Psoas muscle (tissue), 8 donors: Measurements from ENCODE around the gene SLC7A14. TPM values are rescaled to one million over a fixed set of nuclear protein-coding genes. Genes with fewer than 3 reads are reported as not detected.
A peak's percentile ranks its signal among the peaks of the same experiment; 100 is the strongest.

Experiments used
- ATAC-seq, 4 donors: fragments of 200-7000 bp; cut with Tn5 transposase; one replicate each; pipeline ENCODE4 v1.9.1; 2020; ENCODE audit warnings: moderate library complexity in 3 of 4, mild to moderate bottlenecking in 2 of 4
- DNase-seq, 2 donors: peaks; one replicate each; pipeline ENCODE4 v3.0.0-alpha.2; 2020
- H3K27ac ChIP-seq: fragments of 200-600 bp; one replicate; pipeline ENCODE4 v1.8.0; 2022
- H3K27me3 ChIP-seq, 3 donors: fragments of 200-600 bp in 1 of 3; one replicate each; pipeline versions ENCODE4 v1.6.1 to v1.8.0; 2013 to 2022; ENCODE audit warnings: low read length in 2 of 3, mild to moderate bottlenecking in 2 of 3, moderate library complexity in 1 of 3; ENCODE audit not compliant: insufficient read depth in 3 of 3
- H3K36me3 ChIP-seq, 2 donors: fragments of 200-600 bp in 1 of 2; one replicate each; pipeline versions ENCODE4 v1.6.1 to v1.8.0; 2013 to 2022; ENCODE audit warnings: low read depth in 1 of 2, mild to moderate bottlenecking in 1 of 2, moderate library complexity in 1 of 2; ENCODE audit not compliant: insufficient read depth in 1 of 2
- H3K4me1 ChIP-seq: fragments of 200-600 bp; one replicate; pipeline ENCODE4 v1.8.0; 2022
- H3K4me3 ChIP-seq: fragments of 200-600 bp; one replicate; pipeline ENCODE4 v1.8.0; 2022; ENCODE audit warnings: mild to moderate bottlenecking
- H3K9me3 ChIP-seq: fragments of 200-600 bp; one replicate; pipeline ENCODE4 v1.8.0; 2022
- WGBS, 3 donors: extraction: QIAGEN DNeasy Blood & Tissue Kit; methylation state at CpG; one replicate each; pipeline versions ENCODE4 v1.1.6 to v1.1.7; 2013; 5-methylcytosine and 5-hydroxymethylcytosine counted together
- intact Hi-C, 2 donors: fragments of 100-400 bp; cut with DNase I; formaldehyde crosslinking; loops; one replicate each; pipeline versions ENCODE4 v1.11.0 to v1.14.2; 2022
- polyA plus RNA-seq, 3 donors: library from polyadenylated mRNA; stranded (reverse); fragments of 200-250 nt; gene quantifications; one replicate each; pipeline ENCODE4 v1.2.3, GENCODE V29; 2013
- total RNA-seq, 4 donors: library from RNA; stranded (reverse); fragmentation: NEBNext Ultra II Directional in 2 of 4; extraction: Animal tissue kit (Norgen Biotek cat#: 25700) in 2 of 4; gene quantifications; one replicate each; pipeline versions ENCODE4 v1.2.1 to v1.2.4, GENCODE V29; 2021 to 2023
- TF ChIP-seq, protein P1 (sequence below): fragments of 200-600 bp; IDR thresholded peaks from one replicate; pipeline ENCODE4 v1.8.0; 2022; ENCODE audit warnings: antibody characterized with exemption
- donor health status: healthy with polysubstance abuse.
- donor health status: DM: no; HTN: no; CAD: no; lungs with moderate emphysema.
- donor health status: Bipolar disorder and iron deficiency.
- donor health status: healthy.
- donor health status: DM: yes; HTN: yes; CAD: no.
- donor health status: DM: no; HTN: no; CAD: no.
- donor health status: DM: no; HTN: no; CAD: no.
- donor health status: DM: yes; HTN: yes; CAD: no.

The SLC7A14 gene
- total and polyA plus RNA-seq, 7 donors: under 0.01 to 0.04 (median 0.01) TPM; not detected in 4

DNA sequence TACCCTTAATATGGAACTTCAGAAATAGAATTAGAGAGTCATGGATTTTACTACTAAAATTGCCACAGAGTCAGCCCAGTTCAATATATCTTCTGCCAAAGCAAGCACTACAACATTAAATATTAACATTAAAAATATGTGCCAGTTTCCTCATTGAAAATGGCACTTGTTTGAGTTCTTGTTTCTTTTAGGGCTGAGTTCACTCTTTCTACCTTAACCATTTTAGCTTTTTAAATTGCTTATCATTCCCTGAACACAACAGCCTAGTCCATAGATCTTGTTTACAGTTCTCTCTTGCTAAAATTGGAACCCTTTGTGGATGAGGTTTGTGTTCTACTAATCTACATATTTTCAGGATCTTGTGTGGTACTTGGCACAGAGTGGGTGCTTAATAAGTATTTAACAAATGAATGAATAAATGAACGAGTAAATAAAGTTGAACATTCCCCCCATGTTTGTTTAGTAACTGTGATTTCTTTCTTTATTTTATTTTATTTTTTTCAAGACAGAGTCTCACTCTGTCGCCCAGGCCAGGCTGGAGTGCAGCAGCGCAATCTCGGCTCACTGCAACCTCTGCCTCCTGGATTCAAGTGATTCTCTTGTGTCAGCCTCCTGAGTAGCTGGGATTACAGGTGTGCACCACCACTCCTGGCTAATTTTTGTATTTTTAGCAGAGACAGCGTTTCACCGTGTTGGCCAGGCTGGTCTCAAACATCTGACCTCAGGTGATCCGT is 46.0 kb upstream of the SLC7A14 start:
- H3K4me3 ChIP-seq: no peak overlapping the region
- intact Hi-C loops: no loop called here
- H3K9me3 ChIP-seq: no peaks in the 10 kb centered on the region
- TF ChIP-seq, protein P1, sequence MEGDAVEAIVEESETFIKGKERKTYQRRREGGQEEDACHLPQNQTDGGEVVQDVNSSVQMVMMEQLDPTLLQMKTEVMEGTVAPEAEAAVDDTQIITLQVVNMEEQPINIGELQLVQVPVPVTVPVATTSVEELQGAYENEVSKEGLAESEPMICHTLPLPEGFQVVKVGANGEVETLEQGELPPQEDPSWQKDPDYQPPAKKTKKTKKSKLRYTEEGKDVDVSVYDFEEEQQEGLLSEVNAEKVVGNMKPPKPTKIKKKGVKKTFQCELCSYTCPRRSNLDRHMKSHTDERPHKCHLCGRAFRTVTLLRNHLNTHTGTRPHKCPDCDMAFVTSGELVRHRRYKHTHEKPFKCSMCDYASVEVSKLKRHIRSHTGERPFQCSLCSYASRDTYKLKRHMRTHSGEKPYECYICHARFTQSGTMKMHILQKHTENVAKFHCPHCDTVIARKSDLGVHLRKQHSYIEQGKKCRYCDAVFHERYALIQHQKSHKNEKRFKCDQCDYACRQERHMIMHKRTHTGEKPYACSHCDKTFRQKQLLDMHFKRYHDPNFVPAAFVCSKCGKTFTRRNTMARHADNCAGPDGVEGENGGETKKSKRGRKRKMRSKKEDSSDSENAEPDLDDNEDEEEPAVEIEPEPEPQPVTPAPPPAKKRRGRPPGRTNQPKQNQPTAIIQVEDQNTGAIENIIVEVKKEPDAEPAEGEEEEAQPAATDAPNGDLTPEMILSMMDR: no peak
- no peak overlapping the region for H3K27ac ChIP-seq
- no peak for DNase-seq
- no peaks in the 10 kb centered on the region for H3K27me3 ChIP-seq
- 89 to 92% (median 90%) methylated on average over 7 of the region's 7 CpGs for WGBS, 3 donors
- H3K4me1 ChIP-seq: no peaks in the 10 kb centered on the region
- no peaks in the 10 kb centered on the region for H3K36me3 ChIP-seq
- no peak for ATAC-seq

DNA sequence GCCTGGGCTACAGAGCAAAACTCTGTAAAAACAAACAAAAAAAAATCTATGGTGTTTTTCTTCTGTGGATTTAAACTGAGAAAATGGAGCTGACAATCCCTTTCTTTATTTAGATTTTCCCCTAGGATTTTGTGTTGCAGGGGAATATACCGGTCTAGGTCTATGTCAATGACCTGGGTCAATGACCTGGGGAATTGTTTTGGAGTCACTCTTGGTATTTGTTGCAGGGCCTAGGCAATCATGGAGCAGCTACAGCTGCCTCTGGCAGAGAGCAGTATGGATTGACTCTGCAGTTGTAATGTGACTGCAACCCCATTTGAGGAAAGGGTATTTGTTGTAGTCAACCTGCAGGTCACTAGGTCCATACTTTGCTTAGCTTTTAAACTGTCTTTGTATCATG is 37.6 kb upstream of the SLC7A14 start:
- no peaks in the 10 kb centered on the region for H3K27me3 ChIP-seq
- no peak for DNase-seq
- 25 to 55% (median 47%) methylated on average over 1 of the region's 1 CpG for WGBS, 3 donors
- no peak overlapping the region for H3K4me3 ChIP-seq
- no peaks in the 10 kb centered on the region for H3K36me3 ChIP-seq
- no peak overlapping the region for H3K27ac ChIP-seq
- TF ChIP-seq, protein P1: no peak
- H3K9me3 ChIP-seq: no peaks in the 10 kb centered on the region
- no peaks in the 10 kb centered on the region for H3K4me1 ChIP-seq
- intact Hi-C loops: no loop called here
- no peak for ATAC-seq

GRCh38 chr3:170622369-170623159 is 36.7 kb upstream of the SLC7A14 start:
- Histone ChIP-seq H3K27me3 (no peaks in the 10 kb centered on the region), H3K4me3 (no peak overlapping the region), H3K27ac (no peak overlapping the region), H3K36me3 (no peaks in the 10 kb centered on the region), H3K4me1 (no peaks in the 10 kb centered on the region), H3K9me3 (no peaks in the 10 kb centered on the region)
- WGBS, 3 donors: 13 to 20% (median 16%) methylated on average over 5 of the region's 5 CpGs
- no peak for ATAC-seq
- DNase-seq: peak in 1 of 2 donors; percentile 18
- TF ChIP-seq, protein P1: no peak
- intact Hi-C loops: no loop called here

DNA sequence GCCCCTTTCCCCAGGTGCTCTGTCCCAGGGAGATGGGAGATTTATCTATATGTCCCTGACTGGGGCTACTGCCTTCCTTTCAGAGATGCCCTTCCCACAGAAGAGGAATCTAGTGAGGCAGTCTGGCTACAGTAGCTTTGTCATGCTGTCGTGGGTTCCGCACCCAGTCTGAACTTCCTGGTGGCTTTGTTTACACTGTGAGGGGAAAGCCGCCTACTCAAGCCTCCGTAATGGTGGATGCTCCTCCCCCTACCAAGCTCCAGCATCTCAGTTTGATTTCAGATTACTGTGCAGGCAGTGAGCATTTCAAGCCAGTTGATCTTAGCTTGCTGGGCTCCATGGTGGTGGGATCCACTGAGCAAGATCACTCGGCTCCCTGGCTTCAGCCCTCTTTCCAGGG is 35.4 kb upstream of the SLC7A14 start:
- no peak for ATAC-seq
- no peak overlapping the region for H3K4me3 ChIP-seq
- no peak for DNase-seq

More for the DNA sequence above, 35.4 kb upstream of the SLC7A14 start:
- Histone ChIP-seq H3K4me1 (no peaks in the 10 kb centered on the region), H3K27me3 (no peaks in the 10 kb centered on the region), H3K27ac (no peak overlapping the region), H3K9me3 (no peaks in the 10 kb centered on the region), H3K36me3 (no peaks in the 10 kb centered on the region)
- intact Hi-C loops: no loop called here
- TF ChIP-seq, protein P1: no peak
- 75 to 83% (median 81%) methylated on average over 5 of the region's 5 CpGs for WGBS, 3 donors
